K562 (cell line): ENCODE results near the gene PFDN4.

ENCODE experiments used
- CAMTA2 ChIP-seq: fragments of 250-450 bp; sonication (Bioruptor Pico); conservative IDR thresholded peaks from 2 replicates; pipeline ENCODE4 v1.5.1; 2022
- CEBPB ChIP-seq: fragments of 450-650 bp; IDR thresholded peaks from 2 replicates; pipeline ENCODE4 v1.6.1; 2016; ENCODE audit warnings: missing genetic modification characterization, missing compliant biosample characterization
- EZH2 ChIP-seq: IDR thresholded peaks from 2 replicates; pipeline ENCODE4 v1.6.1; 2012; ENCODE audit warnings: low read depth, mild to moderate bottlenecking, inconsistent platforms, low read length, borderline replicate concordance
- FOXO4 ChIP-seq: fragments of 450-650 bp; formaldehyde crosslinking; IDR thresholded peaks from 2 replicates; pipeline ENCODE4 v1.4.0; 2020; ENCODE audit warnings: mild to moderate bottlenecking, moderate library complexity
- KAT2B ChIP-seq: IDR thresholded peaks from one replicate; pipeline ENCODE4 v1.6.1; 2012; ENCODE audit warnings: low read depth, mild to moderate bottlenecking, control low read depth, inconsistent platforms, low read length, moderate library complexity
- POLR2AphosphoS5 ChIP-seq: IDR thresholded peaks from 2 replicates; pipeline ENCODE4 v1.6.1; 2011; ENCODE audit warnings: mild to moderate bottlenecking, low read depth, low read length, moderate library complexity; ENCODE audit not compliant: control insufficient read depth, insufficient read depth
- RFX5 ChIP-seq: IDR thresholded peaks from 2 replicates; pipeline ENCODE4 v1.6.1; 2011; ENCODE audit warnings: low read depth, mild to moderate bottlenecking, improper control_type of control experiment, low read length
- SRSF9 ChIP-seq: fragments of 200-400 bp; formaldehyde crosslinking; IDR thresholded peaks from 2 replicates; pipeline ENCODE4 v1.6.1; 2017; ENCODE audit warnings: low read depth, low read length, borderline replicate concordance
- USF2 ChIP-seq: sonication (generic); formaldehyde crosslinking; IDR thresholded peaks from 2 replicates; pipeline ENCODE4 v1.5.0; 2020; ENCODE audit warnings: missing genetic modification reagents
- YY1 ChIP-seq, 3 experiments: IDR thresholded peaks; 2 replicates each; pipeline ENCODE4 v1.6.1; 2011; ENCODE audit warnings: low read length in 2 of 3, mild to moderate bottlenecking in 2 of 3, moderate library complexity in 2 of 3, borderline replicate concordance in 1 of 3, control low read depth in 1 of 3, low read depth in 1 of 3; ENCODE audit not compliant: insufficient read depth in 3 of 3, insufficient replicate concordance in 2 of 3, control insufficient read depth in 1 of 3, insufficient read length in 1 of 3; ENCODE audit errors: extremely low read depth in 1 of 3
- ZNF384 ChIP-seq: IDR thresholded peaks from 2 replicates; pipeline ENCODE4 v1.6.1; 2012; ENCODE audit warnings: low read depth, low read length, improper control_type of control experiment
- ZNF79 ChIP-seq: fragments of 250-450 bp; sonication (Bioruptor Pico); IDR thresholded peaks from 2 replicates; pipeline ENCODE4 v1.4.0; 2020; ENCODE audit warnings: low read depth, mild to moderate bottlenecking, moderate library complexity

GRCh38 chr20:54219751-54220426 is 12.0 kb downstream of the PFDN4 start:
- TF ChIP-seq SRSF9 (no peak), FOXO4 (CRISPR knock-in tag) (no peak), ZNF79 (CRISPR knock-in tag) (no peak), KAT2B (no peak), EZH2 (no peak), CEBPB (tag) (no peak), RFX5 (no peak), YY1 (IDR thresholded peaks at IDR 0.05; ENCODE audit: borderline replicate concordance in 1 of 3, control insufficient read depth in 1 of 3, extremely low read depth in 1 of 3, insufficient read depth in 3 of 3, insufficient read length in 1 of 3, insufficient replicate concordance in 2 of 3, low read depth in 1 of 3, low read length in 2 of 3) (no peak), POLR2AphosphoS5 (no peak), CAMTA2 (CRISPR knock-in tag) (no peak), USF2 (CRISPR knock-in tag) (no peak), ZNF384 (no peak)
